NCI-H2227 (cell line): ENCODE measurements around the gene PLA1A.

ENCODE experiments used
- DNase-seq: peaks from one replicate; lab custom pipeline; 2025; ENCODE audit not compliant: unreplicated experiment; lab: John Stamatoyannopoulos, UW

PLA1A gene

GRCh38 chr3:119636249-119636648 lies 38.6 kb downstream of the PLA1A start:
- DNase-seq, result no peak

DNA sequence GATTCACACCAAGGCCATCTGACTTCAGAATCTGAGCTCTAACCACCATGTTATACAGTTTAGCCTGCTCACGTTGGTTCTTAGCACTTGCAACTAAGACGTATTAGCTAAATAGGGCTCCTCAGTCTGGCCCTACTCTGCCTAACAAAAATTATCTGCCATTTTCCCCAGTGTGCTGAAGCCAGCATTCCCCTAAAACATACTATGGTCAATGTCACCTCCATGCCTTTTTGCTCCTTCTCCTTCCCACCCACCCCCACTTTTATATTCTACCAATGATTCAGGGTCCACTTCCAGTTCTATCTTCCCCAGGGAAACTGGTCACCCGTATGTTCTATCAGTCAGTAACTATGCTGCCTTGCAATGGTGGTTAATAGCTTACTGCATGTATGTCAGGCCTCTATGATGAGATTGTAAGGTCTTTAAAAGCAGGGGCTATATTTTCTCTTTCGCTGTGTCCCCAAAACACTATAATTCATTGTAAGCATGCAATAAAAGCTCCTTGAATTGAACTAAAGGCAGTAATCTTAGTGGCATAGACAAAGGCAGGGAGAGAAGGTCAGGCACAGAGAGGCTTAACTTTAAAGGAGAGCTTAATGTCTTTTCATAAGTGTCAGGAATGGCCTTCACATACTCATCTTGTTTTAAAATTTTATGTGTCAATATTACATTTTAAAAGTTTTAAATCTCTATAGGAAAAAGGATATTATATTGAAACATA lies 39.4 kb downstream of the PLA1A start:
- no peak for DNase-seq

- no peak for DNase-seq
Measured at GRCh38 chr3:119637679-119638477, 40.2 kb downstream of the PLA1A start.

DNA sequence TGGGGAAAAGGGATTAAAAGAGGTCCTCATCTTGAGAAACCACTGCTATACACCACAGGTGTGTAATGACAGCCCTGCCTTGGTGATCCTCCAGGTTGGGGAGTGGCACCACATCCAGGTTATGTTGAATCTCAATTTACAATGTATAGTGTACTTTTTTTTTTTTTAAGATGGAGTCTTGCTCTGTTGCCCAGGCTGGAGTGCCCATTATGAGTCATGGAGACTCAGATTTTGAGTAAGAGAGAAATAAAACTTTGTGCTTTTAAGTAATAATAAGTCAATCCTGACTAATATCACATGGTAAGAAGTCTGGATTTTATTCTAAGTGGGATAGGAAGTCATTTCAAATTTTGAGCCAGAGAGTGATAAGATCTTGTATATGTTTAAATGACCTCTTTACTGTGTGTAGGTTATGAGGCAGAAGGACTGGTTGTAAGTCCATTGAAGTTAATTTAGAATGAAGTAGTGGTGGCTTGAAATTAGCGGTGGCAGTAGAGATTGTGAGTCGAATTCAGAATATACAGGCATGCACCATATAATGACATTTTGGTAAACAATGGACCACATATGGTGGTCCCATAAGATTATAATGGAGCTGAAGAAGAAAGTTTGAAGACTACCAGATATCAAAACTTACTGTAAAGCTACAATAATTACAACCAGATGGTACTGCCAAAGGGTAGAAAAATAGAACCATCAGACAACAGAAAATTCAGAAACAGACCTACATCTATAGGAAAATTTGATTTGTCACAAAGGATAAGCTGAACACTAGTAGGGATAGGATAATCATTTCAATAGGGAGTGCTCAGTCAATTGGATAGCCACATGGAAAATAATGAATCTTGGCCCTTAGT lies 42.0 kb downstream of the PLA1A start:
- DNase-seq, result no peak

DNA sequence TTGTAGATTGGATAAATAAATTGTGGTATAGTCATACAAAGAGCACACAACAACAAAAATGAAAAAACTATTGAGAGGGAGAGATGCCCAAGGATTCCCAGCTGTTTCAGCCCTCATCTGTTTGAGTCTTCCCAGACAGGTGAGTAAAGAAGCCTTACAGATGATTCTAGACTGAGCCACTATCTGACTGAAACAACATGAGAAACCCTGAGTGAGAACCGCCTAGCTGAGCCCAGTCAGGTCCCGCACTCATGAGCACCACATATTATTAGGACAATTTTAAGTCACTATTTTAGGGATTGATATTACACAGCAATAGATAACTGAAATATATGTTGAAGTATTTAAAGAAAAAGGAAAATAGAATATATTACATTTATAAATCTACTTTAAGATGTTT lies 43.7 kb downstream of the PLA1A start:
- no peak for DNase-seq

DNA sequence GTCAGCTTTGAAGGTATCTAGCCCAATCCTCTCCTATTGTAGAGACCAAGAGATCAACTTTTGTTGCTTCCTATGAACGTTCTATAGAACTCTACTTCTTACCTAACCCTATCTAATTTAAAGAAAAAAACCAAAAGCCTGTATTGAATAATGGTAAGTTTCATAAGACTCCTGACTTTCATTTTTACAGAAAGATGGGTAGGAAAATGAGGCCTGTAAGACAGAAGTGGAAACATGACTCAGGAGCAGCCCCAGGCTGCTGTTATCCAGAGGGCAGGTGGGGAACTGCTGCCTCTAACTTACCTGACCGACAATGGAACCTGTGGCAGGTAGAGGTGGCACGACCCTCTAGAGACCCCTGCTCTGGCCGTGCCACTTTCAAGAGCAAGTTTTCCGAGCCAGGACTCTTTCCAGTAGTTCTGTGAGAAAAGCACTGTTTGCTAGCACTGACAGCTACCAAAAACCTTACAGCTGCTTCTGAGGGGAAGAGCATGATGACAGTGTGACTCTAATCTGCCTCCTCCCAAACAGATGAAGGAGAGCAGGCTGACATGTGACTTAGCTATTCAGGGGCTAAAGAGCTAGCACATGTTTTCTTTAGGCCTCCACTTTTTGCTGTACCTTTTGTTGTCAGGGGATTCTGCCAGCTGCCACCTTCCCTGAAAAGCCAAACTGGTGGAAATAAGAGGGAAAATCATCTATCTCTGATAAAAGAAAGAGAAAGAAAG lies 45.2 kb downstream of the PLA1A start:
- DNase-seq, result no peak

GRCh38 chr3:119643528-119643927 lies 45.8 kb downstream of the PLA1A start:
- DNase-seq, result no peak

GRCh38 chr3:119644481-119644880 lies 46.8 kb downstream of the PLA1A start:
- DNase-seq, result no peak

- no peak for DNase-seq
Measured at GRCh38 chr3:119645813-119646212, 48.1 kb downstream of the PLA1A start.

GRCh38 chr3:119647171-119647570 lies 49.5 kb downstream of the PLA1A start:
- no peak for DNase-seq

- DNase-seq, result no peak
Measured at GRCh38 chr3:119647843-119648575, 50.3 kb downstream of the PLA1A start.

GRCh38 chr3:119649761-119650160 lies 52.1 kb downstream of the PLA1A start:
- no peak for DNase-seq

DNA sequence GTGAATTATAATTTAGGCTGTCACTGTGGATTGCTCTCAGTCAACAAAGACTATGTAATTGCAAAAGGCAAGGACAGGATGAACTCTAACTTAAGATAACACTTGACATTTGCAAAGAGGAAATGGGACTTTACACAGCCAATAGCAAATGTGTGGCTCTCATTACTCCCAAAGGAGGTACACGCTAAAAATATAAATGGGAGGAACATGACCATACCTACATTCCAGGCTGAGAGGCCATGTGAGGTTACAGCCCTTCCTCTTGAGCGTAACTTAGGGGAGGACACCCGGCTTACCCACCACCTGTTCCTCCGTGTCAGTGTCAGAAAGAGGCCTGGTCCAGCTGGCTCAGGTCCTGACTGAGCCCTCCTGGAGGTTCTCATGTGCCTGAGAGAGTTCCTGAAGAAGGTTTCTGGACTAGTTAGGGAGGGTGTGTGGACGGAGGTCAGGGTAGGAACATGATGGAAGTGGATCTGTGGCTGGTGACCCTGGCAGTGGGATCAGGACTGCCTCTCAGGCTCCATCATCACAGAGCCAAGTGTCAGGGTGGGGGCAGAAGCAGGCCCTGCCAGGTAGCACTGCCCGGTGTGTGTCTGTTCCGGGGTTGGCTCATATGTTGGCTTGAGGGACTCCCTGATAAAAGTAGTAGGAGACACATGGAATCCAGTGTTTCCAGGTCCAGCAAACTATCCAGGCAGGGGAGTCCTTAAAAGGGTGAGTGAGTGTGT lies 54.8 kb downstream of the PLA1A start:
- DNase-seq, result no peak

DNA sequence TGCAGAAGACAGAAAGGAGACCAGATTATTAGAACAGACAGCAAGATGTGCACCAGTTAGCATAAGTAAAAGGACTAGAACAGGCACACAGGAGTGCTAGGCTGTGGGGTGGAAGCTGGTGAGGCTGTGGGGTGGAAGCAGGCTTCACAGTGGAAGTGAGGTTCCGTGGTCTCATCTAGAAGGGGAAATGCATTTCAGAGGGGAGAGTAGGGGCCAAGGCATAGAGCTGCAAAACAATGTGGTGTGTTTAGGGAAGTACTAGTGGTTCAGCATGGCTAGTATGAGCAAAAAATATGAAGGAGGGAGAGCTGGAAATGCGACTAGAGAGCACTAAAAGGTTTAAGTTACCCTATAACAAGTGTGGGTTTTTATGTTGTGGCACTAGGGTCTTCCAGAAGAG lies 56.2 kb downstream of the PLA1A start:
- no peak for DNase-seq

GRCh38 chr3:119657887-119658702 lies 60.4 kb downstream of the PLA1A start:
- no peak for DNase-seq

DNA sequence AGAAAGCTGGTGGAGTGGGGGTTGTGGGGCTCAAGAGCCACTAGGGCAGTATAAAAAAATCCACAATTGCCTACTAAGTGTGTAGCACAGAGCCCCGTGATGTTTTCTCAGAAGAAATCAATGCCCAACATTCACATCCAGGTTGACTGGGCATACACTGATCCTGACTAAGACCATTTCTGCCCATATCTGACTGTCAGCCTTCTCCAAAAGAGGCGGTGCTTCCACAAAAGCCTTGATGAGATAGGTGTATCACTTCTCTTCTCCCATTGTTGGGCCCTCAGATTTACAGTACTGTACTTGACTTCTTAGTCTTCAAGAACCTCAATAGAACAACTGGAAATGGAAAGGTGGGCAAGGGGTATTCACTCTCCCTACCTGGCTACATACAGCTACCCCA lies 61.3 kb downstream of the PLA1A start:
- no peak for DNase-seq

DNA sequence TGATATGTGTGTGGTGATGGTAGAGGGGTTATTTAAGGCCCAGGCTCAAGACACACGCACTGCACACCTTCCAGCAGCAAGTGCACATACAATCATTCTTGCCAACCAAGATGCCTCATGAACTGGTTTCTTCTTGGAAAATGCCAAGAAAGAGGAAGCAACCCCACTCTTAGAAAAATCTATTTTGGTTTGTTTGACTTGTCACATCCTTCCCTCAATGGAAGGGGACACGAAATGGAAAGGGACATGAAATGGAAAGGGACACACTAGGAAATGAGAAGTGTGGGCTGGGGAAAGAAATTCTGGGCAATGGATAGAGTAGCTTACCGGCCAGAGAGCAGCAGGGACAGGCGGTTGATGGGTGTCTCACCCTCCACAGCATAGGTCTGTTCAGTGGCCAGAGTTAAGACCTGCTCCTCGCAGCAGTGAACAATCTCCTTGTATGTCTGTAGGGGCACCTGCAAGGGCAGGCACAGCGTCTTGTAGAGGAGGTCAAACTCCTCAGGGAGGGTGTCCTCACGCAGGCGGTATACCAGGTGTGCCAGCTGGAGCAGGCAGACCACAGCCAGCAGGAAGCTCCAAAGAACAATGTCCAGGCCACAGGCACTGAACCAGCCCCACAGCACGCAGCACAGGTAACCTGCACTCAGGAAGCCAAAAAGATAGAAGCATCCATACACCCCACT lies 62.1 kb downstream of the PLA1A start:
- no peak for DNase-seq
